ENCODE data around the gene TRAPPC3. TPM values are rescaled to one million over a fixed set of nuclear protein-coding genes. Genes with fewer than 3 reads are reported as not detected.

TRAPPC3 gene
- total and polyA plus RNA-seq, 9 of the 15 experiments (the other 6 are each of a cell fraction or from before 2014, with no cell fraction given): 20.6 to 141 (median 112) TPM

DNA sequence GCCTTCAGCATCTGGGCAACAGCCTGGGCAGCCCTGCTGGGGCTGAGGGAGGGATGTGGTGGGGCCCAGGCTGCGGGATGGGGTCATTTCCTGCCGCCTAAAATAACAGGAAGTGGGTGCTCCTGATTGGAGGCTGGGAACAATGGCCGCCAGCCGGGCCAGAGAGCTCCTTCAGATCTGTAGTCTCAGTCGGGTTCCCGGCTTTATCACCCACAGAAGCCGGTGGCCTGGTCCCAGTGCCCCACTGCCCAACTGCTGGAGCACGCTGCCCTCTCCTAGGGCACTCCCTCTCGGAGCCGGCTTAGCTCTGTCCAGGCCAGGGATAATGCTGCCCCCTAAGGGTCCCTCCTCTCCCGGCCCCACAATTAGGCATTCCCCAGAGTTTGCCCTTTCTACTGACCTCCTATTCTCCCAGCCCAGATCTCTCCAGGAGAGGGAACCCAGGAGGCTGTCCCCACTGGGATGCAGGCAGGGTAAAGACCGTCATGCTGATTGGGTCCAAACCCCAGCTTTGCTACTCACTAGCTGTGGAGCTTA lies 11.7 kb upstream of the TRAPPC3 start:
- Histone ChIP-seq H3K4me1 (replicated peaks in 1 of 2; ENCODE audit: control insufficient read depth in 2 of 2, insufficient read depth in 2 of 2, low read length in 2 of 2) (peaks cover 42 to 55% of the 10 kb centered on the region in 2 experiments), H3K4me2 (ENCODE audit: insufficient read depth, low read length) (peak overlapping the region; percentile 82), H2AFZ (ENCODE audit: low read depth, low read length) (peak overlapping the region; percentile 85), H4K20me1 (replicated peaks; ENCODE audit: control insufficient read depth, insufficient read depth, low read length) (0 out of 2 replicates have a peak, but pooled peaks cover 3% of the 10 kb centered on the region), H3K9me1 (ENCODE audit: control insufficient read depth, insufficient read depth, low read length) (peaks cover 4% of the 10 kb centered on the region), H3K27me3 (ENCODE audit: control insufficient read depth in 2 of 2, insufficient read depth in 2 of 2, low read length in 2 of 2) (no peaks in the 10 kb centered on the region), H3K27ac (ENCODE audit: extremely low read depth, low read depth, low read length) (peak overlapping the region; percentile 76), H3K4me3 (peak overlapping the region; percentile 37), H3K9me3 (replicated peaks; ENCODE audit: control insufficient read depth, insufficient read depth, low read depth, low read length) (no peaks in the 10 kb centered on the region), H3K79me2 (ENCODE audit: control insufficient read depth, insufficient read depth, low read length) (peaks cover 89% of the 10 kb centered on the region), H3K9ac (ENCODE audit: insufficient read depth in 1 of 2, low read depth in 2 of 2, low read length in 2 of 2) (peak overlapping the region; percentile 74 to 89), H3K36me3 (ENCODE audit: control insufficient read depth, insufficient read depth, low read length) (peaks cover 41% of the 10 kb centered on the region)
- ChIA-PET POLR2A (interaction anchor here (0.6 to 5.5 kb wide), 18 partner anchors 8 to 293 kb away, joined by 3 to 42 read pairs (median 4); partner anchors contain the start of genes THRAP3 and TRAPPC3), CTCF (ENCODE audit: low intra/inter-chr PET ratio) (interaction anchor here (0.6 to 1.5 kb wide), 2 partner anchors 12 to 61 kb away, joined by 4 to 7 read pairs; partner anchors contain the start of gene TRAPPC3)
- intact Hi-C loops (cut with micrococcal nuclease): loop anchor here (1.0 kb wide), 1 partner anchor 27 kb away; no protein-coding TSS in a partner anchor
- in situ Hi-C loops (cut with MboI): no loop called here
- peak; percentile 64 for ATAC-seq
- peak; percentile 65 to 72 (median 72) for DNase-seq (ENCODE audit: extremely low read depth in 1 of 4, low spot score in 3 of 4)
- FAIRE-seq: peak; percentile 76
- no TSS peak for BruUV-seq (replicated peaks)
- 8% methylated on average over 11 of the region's 12 CpGs for WGBS (ENCODE audit: insufficient coverage, low coverage, missing lambda C conversion rate)
- no peak for TF ChIP-seq HEY1 (CRISPR knock-in tag; IDR thresholded peaks at IDR 0.05; ENCODE audit: borderline replicate concordance)
- TF ChIP-seq MCM7 (IDR thresholded peaks at IDR 0.05): no peak
- TF ChIP-seq ZBTB11 (CRISPR knock-in tag; IDR thresholded peaks at IDR 0.05): peak in 2 of 3 experiments; percentile 17 to 52; a peak in 1 of 6 replicates
- TF ChIP-seq POLR2A (conservative IDR thresholded peaks at IDR 0.05): peak; percentile 70
- TF ChIP-seq, protein P1, sequence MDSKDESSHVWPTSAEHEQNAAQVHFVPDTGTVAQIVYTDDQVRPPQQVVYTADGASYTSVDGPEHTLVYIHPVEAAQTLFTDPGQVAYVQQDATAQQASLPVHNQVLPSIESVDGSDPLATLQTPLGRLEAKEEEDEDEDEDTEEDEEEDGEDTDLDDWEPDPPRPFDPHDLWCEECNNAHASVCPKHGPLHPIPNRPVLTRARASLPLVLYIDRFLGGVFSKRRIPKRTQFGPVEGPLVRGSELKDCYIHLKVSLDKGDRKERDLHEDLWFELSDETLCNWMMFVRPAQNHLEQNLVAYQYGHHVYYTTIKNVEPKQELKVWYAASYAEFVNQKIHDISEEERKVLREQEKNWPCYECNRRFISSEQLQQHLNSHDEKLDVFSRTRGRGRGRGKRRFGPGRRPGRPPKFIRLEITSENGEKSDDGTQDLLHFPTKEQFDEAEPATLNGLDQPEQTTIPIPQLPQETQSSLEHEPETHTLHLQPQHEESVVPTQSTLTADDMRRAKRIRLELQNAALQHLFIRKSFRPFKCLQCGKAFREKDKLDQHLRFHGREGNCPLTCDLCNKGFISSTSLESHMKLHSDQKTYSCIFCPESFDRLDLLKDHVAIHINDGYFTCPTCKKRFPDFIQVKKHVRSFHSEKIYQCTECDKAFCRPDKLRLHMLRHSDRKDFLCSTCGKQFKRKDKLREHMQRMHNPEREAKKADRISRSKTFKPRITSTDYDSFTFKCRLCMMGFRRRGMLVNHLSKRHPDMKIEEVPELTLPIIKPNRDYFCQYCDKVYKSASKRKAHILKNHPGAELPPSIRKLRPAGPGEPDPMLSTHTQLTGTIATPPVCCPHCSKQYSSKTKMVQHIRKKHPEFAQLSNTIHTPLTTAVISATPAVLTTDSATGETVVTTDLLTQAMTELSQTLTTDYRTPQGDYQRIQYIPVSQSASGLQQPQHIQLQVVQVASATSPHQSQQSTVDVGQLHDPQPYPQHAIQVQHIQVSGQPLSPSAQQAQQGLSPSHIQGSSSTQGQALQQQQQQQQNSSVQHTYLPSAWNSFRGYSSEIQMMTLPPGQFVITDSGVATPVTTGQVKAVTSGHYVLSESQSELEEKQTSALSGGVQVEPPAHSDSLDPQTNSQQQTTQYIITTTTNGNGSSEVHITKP (IDR thresholded peaks at IDR 0.05; ENCODE audit: partially characterized antibody): no peak
- TF ChIP-seq BRCA1 (IDR thresholded peaks at IDR 0.05): no peak
- TF ChIP-seq BRCA1 (CRISPR knock-in tag; IDR thresholded peaks at IDR 0.05): no peak
- TF ChIP-seq NR1H2 (CRISPR knock-in tag; IDR thresholded peaks at IDR 0.05): no peak
- TF ChIP-seq, protein P2, sequence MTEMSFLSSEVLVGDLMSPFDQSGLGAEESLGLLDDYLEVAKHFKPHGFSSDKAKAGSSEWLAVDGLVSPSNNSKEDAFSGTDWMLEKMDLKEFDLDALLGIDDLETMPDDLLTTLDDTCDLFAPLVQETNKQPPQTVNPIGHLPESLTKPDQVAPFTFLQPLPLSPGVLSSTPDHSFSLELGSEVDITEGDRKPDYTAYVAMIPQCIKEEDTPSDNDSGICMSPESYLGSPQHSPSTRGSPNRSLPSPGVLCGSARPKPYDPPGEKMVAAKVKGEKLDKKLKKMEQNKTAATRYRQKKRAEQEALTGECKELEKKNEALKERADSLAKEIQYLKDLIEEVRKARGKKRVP (CRISPR knock-in tag; IDR thresholded peaks at IDR 0.05): peak; percentile 28
- peak; percentile 88 for TF ChIP-seq POLR2G (IDR thresholded peaks at IDR 0.05; ENCODE audit: low read depth, low read length)
- TF ChIP-seq YY1 (IDR thresholded peaks at IDR 0.05; ENCODE audit: borderline replicate concordance in 1 of 3, control insufficient read depth in 1 of 3, extremely low read depth in 1 of 3, insufficient read depth in 3 of 3, insufficient read length in 1 of 3, insufficient replicate concordance in 2 of 3, low read depth in 1 of 3, low read length in 2 of 3): peak; percentile 75 to 96 (median 92)
- no peak for TF ChIP-seq ZKSCAN8 (CRISPR knock-in tag; IDR thresholded peaks at IDR 0.05)
- no peak for TF ChIP-seq HMG20B (CRISPR knock-in tag; IDR thresholded peaks at IDR 0.05)

Data from K562 (cell line).